Measurements from ENCODE around the gene ZNF385B.
"Not testable (repeated sequence)": the region's sequence is repeated elsewhere in the genome, so short reads cannot be mapped to it uniquely, and the experiment has no call there.

ZNF385B gene

GRCh38 chr2:179675435-179675834 is 186.0 kb downstream of the ZNF385B start:
- no peak for DNase-seq

GRCh38 chr2:179671043-179671981 is 190.1 kb downstream of the ZNF385B start:
- DNase-seq = no peak

DNA sequence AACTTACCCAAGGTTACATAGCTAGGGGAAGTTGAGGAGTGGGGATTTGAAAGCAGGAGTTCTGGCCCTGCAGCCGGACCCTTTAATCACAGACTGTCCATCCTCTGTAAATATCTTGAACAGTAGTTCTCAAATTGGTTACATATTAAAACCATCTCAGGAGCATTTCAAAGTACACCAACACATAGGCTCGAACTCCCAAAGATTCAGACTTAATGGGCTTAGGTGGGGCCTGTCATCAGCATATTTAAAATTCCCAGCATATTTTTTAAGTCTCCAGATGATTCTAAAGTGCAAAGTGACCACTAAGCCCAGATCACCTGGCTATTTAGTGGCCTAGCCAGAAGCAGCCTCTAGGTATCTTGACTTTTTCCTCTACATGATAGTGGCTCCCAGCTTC is 192.2 kb downstream of the ZNF385B start:
- DNase-seq = no peak

DNA sequence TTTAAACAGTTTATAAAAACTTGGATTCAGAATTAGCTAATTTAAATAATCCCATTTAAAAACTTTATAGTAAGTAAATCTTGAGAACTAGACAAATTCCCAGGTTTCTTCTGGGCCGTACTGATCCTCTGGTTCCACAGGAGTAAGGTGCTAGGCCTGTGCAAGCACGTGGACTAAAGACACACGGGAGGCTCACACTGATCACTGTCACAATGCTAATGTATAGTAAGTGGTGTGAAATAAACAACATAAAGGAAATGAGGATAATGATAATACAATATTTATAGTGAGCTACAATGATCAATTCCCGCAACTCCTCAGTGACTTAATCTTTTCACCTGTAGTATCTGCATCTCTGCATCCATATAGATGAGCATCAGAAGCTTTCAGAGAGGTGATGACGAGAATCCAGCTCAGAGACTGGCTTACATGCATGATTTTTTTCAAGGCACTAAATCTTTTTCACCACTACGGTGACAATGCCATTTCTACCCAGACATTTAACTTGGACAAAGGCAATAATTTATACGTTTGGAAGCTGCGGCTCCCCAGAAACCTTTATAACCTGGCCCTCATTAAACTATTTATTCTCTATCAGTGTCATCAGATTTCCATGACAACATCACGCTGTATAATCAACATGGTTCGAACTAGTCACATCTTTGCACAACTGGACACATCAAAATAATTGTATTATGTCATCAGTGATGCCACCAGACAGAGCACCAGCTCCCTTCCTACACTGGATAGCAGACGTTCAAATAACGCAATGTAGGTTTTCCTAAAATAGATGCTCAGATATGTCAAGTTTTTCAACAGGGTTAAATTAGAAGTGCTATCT is 196.2 kb downstream of the ZNF385B start:
- no peak for DNase-seq

DNA sequence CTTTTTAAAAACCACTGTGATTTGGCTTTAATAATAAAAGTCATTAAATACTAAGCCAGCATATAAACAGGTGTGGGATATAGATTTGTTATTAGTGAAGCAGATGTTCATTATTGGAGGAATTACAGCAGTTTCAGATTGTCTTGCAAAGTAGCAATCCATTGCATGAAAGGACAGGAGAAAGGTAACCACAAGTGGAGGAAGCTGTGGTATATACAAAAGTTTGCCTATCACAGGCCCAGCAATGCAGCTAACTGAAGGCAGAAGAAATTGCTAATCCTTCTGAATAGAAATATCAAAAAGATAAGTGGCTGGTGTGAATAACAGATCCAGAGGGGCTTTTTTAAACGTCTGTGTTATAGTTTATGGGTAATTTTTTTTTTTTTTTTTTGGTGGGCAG is 199.4 kb downstream of the ZNF385B start:
- DNase-seq = no peak

DNA sequence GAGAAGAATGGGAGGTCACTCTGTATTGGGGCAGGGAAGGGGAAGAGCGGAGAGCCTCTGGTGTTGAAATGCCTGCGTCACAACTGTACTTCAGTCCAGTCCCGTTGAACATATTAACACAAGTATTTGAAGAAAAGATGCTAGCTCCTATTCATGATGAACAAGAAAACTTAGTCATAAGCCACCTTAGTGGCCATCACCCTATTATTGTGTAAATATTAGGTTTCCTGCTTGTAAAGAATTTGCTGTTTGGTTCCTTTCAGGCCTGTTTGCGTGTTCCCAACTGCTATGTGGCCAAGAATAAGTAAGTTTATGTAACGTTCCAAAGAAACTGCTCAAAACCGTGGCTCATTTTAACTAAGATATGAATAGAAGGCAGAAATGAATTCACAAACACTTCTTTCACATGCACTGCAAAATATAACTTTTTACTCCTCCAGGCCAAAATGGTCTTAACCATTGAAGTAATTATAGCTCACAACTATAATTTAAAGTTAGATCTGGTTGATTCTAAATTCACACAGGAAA is 204.3 kb downstream of the ZNF385B start:
- no peak for DNase-seq

- DNase-seq = no peak
Observed at GRCh38 chr2:179655627-179656026, 205.8 kb downstream of the ZNF385B start.

- no peak for DNase-seq
Observed at GRCh38 chr2:179654806-179655205, 206.6 kb downstream of the ZNF385B start.

GRCh38 chr2:179652296-179652695 is 209.1 kb downstream of the ZNF385B start:
- DNase-seq = no peak

- DNase-seq = no peak
Observed at GRCh38 chr2:179650420-179650819, 211.0 kb downstream of the ZNF385B start.

- DNase-seq = no peak
Observed at GRCh38 chr2:179646862-179647587, 214.4 kb downstream of the ZNF385B start.

DNA sequence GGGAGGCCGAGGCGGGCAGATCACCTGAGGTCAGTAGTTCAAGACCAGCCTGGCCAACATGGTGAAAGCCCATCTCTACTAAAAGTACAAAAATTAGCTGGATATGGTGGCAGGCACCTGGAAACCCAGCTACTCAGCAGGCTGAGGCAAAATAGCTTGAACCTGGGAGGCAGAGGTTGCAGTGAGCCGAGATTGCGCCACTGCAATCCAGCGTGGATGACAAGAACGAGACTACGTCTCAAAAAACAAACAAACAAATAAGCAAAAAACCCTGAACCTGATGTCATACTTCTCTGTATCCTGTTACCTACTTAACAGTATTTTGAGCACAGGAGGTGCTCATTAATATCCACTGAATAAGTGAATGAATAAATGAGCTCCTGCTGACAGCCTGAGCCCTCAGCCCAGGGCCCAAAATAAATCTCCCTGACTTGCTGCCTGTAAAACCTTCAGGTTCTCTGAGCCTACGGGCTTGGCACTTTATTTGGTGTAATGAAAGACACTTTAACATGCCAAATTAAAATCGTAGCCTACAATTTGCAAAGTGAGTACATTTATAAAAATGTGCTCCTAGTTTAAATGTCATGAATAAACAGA is 215.1 kb downstream of the ZNF385B start:
- no peak for DNase-seq

GRCh38 chr2:179645047-179645446 is 216.4 kb downstream of the ZNF385B start:
- DNase-seq = no peak

DNA sequence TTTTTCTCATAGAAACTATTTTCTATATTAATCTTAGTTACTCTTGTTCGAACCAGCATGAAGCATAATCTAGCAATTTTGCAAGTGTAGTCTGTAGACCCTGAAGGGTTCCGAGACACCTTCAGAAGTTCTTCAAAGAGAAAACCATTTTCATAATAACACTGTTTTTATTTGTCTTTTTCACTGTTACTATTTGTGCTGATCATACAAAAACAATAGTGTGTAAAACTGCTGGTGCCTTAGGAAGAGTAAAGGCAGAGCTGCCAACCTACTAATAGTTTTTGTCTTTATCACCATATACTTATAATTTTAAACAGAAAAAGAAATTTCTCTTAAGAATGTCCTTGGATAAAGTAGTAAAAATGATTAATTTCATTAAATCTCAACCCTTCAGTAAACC is 218.9 kb downstream of the ZNF385B start:
- no peak for DNase-seq

DNA sequence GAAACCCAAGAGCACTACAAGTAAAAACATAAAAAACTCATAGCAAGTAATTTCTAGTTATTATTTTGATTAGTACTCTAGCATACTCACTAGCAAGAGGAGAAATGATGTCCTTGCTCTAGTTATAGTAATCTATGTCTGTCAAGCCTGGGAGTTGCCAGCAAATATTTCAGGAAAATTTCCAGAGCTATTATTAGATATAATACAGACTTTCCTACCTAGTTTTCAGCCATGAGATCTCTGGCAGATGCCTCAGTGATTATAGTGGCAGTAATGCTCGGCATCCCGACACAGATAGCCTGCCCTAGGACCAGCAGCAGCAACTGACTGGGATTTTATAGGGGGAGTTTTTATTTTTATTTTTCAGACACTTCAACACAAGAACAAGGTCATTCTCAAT is 224.4 kb downstream of the ZNF385B start:
- DNase-seq = no peak

DNA sequence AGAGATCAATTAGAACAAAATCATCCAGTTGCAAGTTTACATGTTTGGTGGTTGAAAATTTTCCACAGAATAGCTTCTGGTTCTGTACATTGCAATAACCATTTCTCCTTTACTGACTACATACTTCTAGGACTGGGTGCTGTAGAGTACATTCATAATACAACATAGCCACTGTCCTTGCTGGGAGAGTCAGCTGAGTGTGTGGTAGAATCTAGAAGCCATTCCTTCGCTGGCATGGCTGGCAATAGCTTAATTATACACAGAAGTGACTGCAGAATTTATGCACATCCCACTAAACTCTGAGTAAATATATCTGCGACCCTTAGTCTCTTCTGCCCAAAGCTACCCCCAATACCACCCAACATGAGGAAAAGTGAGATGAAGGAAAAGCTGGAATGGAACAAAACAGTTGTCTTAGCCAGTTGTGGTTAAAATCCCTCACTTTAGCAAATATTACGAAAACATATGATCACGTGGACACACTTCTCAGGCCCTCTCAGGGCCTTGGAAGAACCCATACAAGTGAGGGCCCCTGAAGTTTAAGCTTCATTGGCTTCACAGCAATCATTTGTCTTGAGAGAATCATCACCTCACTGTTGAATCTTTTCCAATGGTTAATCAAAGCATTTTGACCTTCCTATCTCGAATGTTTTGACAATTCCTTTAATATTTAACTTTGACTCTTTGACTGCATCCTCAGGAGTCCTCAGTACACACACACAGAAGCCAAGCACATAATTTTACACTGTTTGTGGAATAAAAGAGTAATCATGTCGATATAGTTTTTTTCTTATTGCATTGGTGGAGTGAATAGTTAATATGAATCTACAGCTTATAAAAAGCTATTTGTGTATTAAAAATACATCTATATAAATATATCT is 225.1 kb downstream of the ZNF385B start:
- DNase-seq = no peak

DNA sequence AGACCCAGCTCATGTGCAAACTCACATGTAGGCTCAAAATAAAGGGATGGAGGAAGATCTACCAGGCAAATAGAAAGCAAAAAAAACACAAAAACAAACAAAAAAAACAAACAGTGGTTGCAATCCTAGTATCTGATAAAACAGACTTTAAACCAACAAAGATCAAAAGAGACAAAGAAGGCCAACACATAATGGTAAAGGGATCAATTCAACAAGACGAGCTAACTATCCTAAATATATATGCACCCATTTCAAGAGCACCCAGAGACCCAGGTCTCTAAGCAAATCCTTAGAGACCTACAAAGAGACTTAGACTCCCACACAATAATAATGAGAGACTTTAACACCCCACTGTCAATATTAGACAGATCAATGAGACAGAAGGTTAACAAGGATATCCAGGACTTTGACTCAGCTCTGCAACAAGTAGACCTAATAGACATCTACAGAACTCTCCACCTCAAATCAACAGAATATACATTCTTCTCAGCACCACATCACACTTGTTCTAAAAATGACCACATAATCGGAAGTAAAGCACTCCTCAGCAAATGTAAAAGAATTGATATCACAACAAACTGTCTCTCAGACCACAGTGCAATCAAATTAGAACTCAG is 229.5 kb downstream of the ZNF385B start:
- not testable (repeated sequence) for DNase-seq

GRCh38 chr2:179629776-179630175 is 231.6 kb downstream of the ZNF385B start:
- DNase-seq = not testable (repeated sequence)

DNA sequence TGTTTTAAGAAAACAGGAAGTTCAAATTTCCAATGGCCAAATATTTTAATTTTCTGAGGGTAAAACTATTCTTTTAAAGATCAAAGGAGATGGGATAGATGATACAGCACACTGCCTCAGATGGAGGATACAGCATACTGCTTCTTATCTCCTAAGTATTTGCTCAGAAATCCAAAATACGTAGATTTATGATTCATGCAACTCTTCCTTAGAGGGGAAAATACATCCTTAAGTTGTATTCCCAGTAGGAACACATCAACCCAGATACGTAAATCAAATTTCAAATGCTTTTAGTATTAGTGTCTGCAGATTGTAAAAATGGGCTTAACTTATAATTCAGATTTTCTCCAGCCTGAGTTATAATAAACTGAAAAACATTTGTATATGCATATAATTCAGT is 235.2 kb downstream of the ZNF385B start:
- no peak for DNase-seq

GRCh38 chr2:179622635-179623300 is 238.6 kb downstream of the ZNF385B start:
- DNase-seq = no peak

Data from T-helper 1 cell (primary cell).